ENCODE data around the gene SPATS1.
A peak's percentile ranks its signal among the peaks of the same experiment; 100 is the strongest.

DNA sequence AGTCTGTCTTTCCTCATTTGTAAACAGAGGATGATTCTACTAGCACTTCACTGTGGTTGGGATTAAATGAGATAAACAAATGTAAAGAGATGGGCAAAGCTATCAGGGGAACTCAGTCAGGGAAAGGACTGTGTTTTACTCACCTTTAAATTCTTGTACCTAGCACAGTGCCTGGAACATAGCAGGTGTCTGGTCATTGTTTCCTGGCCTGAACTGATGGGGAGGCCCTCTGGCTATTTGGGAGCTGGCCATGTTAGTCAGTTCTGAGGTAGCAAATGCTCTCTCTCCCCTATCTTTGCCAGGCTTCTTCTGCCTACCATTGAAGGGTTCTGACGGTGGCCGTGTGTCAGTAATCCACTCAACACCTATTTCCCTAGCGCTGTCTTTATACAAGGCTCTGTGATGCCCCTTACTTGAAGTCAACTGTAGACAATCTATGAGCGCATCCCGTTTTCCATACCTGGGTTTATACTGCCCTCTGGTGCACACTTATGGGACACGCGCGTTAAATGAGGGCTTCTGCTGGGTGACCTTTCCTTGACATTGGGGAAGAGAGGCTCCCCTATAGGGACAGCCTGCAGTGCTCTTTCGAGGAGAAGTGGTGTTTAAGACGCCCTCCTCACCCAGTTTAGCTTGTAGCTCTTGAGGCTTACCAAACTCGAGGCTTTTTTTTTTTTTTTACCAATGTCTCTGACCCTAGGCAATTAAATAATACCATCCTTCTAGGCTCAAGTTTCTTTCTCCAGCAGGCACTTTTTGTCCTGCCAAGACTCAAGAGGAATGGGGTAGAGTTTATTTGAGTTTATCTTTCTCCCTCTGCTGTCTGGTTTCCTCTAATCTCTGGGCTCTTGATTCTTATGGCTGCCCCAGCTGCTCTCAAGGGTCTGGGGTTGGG lies 4.0 kb upstream of the SPATS1 start:
- TF ChIP-seq, protein P1, sequence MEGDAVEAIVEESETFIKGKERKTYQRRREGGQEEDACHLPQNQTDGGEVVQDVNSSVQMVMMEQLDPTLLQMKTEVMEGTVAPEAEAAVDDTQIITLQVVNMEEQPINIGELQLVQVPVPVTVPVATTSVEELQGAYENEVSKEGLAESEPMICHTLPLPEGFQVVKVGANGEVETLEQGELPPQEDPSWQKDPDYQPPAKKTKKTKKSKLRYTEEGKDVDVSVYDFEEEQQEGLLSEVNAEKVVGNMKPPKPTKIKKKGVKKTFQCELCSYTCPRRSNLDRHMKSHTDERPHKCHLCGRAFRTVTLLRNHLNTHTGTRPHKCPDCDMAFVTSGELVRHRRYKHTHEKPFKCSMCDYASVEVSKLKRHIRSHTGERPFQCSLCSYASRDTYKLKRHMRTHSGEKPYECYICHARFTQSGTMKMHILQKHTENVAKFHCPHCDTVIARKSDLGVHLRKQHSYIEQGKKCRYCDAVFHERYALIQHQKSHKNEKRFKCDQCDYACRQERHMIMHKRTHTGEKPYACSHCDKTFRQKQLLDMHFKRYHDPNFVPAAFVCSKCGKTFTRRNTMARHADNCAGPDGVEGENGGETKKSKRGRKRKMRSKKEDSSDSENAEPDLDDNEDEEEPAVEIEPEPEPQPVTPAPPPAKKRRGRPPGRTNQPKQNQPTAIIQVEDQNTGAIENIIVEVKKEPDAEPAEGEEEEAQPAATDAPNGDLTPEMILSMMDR (IDR thresholded peaks at IDR 0.05) = peak; percentile 61
- TF ChIP-seq ZNF138 (CRISPR knock-in tag; conservative IDR thresholded peaks at IDR 0.05) = no peak
- no peak for TF ChIP-seq TCF7 (CRISPR knock-in tag; IDR thresholded peaks at IDR 0.05; ENCODE audit: low read depth)
